HepG2 (cell line): ENCODE measurements around the gene CMKLR1.

Experiments used
- CREB1 ChIP-seq, 2 experiments: fragments of 450-650 bp in 1 of 2; IDR thresholded peaks; 2 replicates each; pipeline ENCODE4 v1.6.1; 2016 to 2017; ENCODE audit warnings: control low read depth in 1 of 2, mild to moderate bottlenecking in 1 of 2, missing compliant biosample characterization in 1 of 2, missing genetic modification characterization in 1 of 2
- POLR2A ChIP-seq, 2 experiments: IDR thresholded peaks; 2 replicates each; pipeline ENCODE4 v1.6.1; 2011; ENCODE audit warnings: low read depth in 2 of 2, low read length in 2 of 2, mild to moderate bottlenecking in 1 of 2, moderate library complexity in 1 of 2; ENCODE audit not compliant: insufficient read depth in 1 of 2
- ZBTB46 ChIP-seq: sonication (generic); formaldehyde crosslinking; IDR thresholded peaks from 2 replicates; pipeline ENCODE4 v1.4.0; 2020; ENCODE audit warnings: mild to moderate bottlenecking, missing genetic modification reagents, borderline replicate concordance
- ZNF12 ChIP-seq: sonication (generic); formaldehyde crosslinking; IDR thresholded peaks from 2 replicates; pipeline ENCODE4 v1.5.0; 2020; ENCODE audit warnings: missing genetic modification reagents
- ZNF431 ChIP-seq: sonication (generic); formaldehyde crosslinking; IDR thresholded peaks from 2 replicates; pipeline ENCODE4 v1.9.0; 2022; ENCODE audit warnings: missing genetic modification reagents, low read depth, mild to moderate bottlenecking, borderline replicate concordance

DNA sequence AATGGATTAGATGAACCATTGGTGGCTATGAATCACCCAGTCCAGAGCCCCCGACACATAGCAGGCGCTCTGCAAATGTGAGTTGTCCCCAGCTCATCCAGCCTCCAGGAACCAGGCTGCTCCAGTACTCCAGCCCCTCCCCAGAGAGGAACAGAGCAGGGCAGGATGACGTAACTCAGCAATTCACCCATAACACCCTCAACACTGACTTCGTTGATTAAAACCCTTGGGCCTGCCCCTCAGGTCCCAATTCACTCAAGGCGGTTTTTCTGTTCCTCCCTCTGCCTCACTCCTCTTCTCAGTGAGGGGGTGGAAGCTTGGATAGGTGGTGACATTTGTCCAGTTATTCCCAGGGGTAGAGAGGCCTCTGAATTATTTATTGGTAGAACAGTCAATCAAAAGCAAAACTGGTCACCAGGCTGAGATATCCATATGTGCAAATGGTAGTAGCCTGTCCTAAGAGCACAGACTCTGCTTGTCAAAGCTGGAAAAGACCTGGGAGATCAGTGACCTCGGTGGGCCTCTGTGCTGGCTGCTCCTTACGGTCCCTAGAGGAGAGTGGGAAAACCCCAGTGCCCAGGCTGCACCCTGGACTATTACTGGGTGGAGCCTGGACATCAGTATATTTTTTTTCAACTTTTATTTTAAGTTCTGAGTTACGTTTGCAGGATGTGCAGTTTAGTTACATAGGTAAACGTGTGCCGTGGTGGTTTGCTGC is 97.0 kb downstream of the CMKLR1 start:
- no peak for TF ChIP-seq ZBTB46 (CRISPR knock-in tag)
- no peak for TF ChIP-seq POLR2A (IDR thresholded peaks at IDR 0.05; ENCODE audit: insufficient read depth in 1 of 2, low read depth in 2 of 2, low read length in 2 of 2)
- no peak for TF ChIP-seq ZNF431 (CRISPR knock-in tag)
- no peak for TF ChIP-seq CREB1 (IDR thresholded peaks at IDR 0.05)
- TF ChIP-seq CREB1 (CRISPR knock-in tag; IDR thresholded peaks at IDR 0.05): no peak
- no peak for TF ChIP-seq ZNF12 (CRISPR knock-in tag)
